Kidney glomerular epithelial cell (primary cell): ENCODE results near the gene RBM34.

Experiments used
- DNase-seq: peaks from one replicate; lab custom pipeline; 2025; lab: John Stamatoyannopoulos, UW

Gene RBM34

DNA sequence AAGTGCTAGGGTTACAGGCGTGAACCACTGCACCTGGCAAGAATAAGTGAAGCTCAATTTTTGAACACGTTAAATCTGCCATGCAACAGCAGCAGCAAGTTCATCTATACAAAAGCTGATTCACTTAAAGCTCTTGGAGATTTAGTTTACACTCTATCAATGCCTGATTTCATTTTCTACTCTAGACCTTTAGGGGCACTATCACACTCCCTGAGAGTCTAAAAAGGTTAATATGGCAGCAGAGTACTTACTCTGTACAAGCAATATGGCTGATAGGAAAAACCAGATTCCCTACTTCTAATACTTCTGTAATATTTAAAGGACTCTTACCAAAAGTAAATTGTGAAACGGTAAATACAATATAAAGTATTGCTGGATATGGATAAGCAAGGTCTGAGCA, 4.8 kb downstream of the RBM34 start:
- DNase-seq: no peak

DNA sequence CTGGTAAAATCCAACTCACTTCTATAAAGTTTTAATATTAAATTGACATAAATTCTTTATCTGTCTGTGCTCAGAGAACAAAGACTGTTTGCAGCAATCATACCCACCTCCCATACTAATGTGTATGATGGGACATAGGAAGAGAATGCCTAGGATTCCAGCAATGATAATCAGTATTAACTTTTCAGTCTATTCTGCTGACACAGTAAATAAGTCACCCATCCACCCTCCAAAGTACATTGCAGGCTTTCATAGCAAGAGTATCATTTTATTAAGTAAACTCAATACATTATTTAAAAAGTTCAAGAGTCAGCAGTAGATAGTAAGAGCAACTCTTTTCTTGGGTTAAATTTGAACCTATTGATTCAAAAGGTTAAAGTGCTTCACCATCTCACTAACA, 8.8 kb downstream of the RBM34 start:
- no peak for DNase-seq

DNA sequence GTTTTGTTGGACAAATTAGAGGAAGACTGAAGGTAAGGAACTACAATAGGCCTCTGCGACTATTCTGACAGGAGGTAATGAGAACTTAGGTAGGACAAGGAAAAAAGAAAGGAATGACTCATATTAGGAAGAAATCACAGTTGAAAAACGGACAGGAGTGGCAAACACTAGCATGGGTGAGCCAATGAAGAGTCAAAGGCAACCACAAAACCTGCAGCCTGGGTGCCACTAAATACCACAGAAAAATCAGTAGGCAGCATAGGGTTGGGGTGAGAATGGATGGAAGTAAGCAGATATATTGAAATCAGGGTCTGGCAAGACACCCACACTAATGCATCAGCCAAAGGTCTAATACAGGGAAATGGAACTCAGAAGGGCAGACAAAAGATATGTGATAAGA, 10.0 kb downstream of the RBM34 start:
- DNase-seq: no peak

DNA sequence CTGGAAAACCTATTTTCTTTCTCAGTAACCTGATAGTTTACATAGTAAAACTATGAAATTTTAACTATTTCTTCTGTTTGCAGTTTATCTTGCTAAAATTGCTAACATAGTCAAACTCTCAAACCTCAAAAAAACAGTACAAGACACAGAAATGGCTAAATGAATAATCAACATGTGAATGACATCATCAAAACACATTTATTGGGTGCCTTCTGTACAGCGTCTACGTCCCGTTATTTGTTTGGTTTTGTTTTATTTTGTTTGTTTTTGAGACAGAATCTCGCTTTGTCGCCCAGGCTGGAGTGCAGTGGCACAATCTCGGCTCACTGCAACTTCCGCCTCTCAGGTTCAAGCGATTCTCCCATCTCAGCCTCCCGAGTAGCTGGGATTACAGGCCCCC, 11.2 kb downstream of the RBM34 start:
- DNase-seq: no peak

DNA sequence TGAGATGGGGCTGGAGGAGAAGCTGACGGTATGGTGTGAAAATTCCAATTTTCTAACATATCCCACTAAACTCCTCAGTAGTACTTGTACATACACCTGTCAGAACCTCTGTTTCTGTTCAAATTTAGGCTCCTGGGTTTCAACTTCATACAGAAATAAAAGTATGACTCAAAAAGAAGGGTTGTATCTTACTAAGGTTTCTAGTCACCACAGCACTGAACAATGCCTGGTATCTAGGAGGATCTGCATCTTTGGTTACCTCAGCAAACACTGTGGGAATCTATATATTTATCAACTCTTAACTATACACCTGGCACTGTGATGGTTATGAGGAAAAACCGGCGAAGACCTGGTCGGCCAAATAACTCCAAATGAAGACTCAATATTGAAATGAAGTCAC, 13.8 kb downstream of the RBM34 start:
- no peak for DNase-seq

DNA sequence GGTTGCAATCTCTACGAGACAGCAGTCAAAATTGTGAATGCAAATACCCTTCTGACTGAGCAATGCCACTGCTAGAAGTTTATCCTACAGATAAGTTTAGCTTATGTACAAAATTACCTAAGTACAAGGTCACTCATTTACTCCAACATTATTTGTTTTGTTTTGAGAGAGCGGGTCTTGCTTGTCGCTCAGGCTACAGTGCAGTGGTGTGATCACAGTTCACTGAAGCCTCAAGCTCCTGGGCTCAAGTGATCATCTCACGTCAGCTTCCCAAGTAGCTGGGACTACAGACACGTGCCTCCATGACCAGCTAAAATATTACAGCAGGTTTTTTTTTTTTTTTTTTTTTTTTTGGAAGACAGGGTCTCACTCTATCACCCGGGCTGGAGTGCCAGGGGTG, 15.4 kb downstream of the RBM34 start:
- DNase-seq: no peak

DNA sequence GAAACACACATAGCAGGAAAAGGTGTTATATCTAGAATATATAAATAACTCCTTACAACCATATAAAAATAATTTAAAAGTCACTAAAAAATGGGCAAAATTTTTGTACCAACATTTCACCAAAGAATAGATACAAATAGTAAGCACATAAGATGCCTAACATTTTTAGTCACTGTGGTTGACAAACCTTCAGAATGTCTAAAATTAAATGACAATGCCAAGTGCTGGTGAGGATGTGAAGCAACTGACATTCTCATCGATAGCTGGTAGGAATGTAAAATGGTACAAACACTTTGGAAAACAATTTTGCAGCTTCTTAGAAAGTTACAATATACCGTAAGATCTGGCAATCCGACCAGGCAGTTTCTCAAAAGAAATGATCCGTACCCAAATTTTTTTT, 18.1 kb downstream of the RBM34 start:
- no peak for DNase-seq

DNA sequence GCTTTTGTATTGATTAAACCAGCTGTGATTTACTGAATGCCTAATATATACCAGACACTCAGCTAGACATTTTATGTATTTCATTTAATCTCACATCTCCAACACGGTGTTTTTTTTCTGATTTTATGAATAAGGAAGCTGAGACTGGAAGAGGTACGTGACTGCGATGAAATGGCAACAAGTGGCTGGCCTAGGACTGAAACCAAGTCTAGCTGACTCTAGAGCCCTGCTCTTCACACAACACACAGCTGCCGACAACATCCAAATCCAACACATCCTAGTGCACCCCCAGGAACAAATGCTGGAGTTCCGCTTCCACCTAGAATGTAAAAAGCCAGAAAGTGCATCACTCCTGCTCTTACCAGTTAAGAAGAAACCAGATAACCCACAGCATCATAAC, 21.7 kb downstream of the RBM34 start:
- no peak for DNase-seq

DNA sequence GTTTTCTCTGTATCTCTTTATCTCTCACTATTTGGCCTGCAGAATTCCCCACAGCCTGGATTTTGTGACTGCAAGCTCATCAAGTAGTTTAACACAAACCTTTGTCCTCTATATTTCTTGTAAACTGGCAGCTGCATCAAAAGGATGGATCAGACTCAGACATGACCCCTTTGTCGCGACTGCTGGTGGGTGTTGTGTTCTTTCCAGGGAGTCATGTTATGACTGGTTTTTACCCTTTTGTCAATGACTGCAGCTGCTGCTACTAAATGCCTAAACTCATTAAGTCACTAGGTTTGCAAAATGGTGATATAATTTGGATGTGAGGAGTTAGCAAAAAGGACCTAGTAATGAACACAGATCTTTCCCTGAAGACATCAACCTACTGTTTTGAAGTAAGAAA, 22.2 kb downstream of the RBM34 start:
- no peak for DNase-seq

DNA sequence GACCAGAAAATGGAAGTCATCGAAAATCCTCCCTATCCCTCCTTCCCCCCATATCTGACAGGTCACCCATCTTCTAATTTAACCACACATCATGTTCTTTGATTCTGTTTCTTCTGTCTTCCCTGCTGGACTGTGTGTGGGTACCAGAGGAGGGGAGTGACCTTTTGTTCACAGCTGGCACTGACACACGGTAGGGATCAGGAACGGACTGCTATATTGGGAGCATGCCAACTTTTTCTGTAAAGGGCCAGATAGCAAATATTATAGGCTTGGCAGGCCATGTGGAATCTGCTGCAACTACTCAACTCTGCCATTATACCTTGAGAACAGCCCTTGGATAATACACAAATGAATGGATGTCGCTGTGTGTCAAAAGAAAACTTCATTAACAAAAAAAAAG, 24.9 kb downstream of the RBM34 start:
- no peak for DNase-seq

DNA sequence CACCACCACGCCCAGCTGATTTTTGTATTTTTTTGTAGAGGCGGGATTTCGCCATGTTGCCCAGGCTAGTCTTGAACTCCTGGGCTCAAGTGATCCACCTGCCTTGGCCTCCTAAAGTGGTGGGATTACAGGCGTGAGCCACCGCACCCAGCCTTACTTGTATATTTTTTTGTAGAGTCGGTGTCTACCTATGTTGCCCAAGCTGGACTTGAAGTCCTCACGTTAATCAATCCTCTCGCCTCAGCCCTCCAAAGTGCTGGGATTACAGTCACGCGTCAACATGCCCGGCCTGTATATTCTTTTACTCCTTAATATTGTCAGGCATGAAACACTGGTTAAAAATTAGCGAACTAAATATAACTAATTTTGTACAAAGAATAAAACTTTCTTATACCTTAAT, 26.9 kb downstream of the RBM34 start:
- DNase-seq: no peak

DNA sequence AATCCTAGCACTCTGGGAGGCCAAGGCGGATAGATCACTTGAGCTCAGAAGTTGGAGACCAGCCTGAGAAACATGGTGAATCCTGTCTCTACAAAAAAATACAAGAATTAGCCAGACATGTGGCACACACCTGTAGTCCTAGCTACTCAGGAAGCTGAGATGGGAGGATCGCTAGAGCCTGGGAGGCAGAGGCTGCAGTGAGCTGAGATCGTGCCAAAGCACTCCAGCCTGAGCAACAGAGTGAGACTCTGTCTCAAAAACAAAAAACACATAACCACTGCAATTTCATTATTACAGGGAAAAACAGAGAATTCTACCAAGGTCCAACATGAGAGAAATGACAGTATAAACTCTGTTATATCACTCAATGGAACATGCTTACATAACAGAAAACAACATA, 28.0 kb downstream of the RBM34 start:
- DNase-seq: no peak

DNA sequence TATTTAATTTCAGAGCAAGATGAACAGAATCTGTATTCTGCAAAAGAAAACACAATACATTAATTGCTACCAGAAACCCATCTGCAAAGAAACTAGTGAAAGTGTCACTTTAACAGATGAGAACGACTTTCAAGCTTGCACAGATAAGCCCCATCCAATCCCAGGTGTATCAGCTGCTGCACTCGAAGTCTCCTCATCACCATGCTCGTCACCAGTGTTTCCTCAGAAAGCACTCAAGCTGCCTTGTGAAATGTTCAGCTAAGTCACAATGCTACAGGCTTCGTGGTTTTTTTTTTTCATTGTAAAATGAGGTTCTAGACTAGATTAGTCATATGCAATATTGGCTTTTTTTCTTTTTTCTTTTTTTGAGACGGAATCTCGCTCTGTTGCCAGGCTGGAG, 29.1 kb downstream of the RBM34 start:
- no peak for DNase-seq

DNA sequence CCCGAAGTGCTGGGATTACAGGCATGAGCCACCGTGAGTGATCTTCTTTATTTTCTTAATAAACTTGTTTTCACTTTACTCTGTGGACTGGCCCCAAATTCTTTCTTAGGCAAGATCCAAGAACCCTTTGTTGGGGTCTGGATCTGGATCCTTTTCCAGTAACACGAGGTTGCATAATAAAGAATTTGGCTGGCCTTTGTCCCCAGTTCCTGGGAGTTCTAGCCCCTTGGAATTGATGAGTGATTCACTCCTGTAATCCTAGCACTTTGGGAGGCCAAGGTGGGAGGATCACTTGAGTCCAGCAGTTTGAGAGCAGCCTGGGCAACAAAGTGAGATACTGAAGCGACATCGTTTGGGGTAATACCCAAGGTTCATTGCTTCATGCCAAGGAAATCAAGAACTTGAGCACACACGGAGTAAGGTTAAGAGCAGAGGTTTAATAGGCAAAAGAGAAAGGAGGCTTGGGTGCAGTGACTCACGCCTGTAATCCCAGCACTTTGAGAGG, 30.2 kb downstream of the RBM34 start:
- no peak for DNase-seq

DNA sequence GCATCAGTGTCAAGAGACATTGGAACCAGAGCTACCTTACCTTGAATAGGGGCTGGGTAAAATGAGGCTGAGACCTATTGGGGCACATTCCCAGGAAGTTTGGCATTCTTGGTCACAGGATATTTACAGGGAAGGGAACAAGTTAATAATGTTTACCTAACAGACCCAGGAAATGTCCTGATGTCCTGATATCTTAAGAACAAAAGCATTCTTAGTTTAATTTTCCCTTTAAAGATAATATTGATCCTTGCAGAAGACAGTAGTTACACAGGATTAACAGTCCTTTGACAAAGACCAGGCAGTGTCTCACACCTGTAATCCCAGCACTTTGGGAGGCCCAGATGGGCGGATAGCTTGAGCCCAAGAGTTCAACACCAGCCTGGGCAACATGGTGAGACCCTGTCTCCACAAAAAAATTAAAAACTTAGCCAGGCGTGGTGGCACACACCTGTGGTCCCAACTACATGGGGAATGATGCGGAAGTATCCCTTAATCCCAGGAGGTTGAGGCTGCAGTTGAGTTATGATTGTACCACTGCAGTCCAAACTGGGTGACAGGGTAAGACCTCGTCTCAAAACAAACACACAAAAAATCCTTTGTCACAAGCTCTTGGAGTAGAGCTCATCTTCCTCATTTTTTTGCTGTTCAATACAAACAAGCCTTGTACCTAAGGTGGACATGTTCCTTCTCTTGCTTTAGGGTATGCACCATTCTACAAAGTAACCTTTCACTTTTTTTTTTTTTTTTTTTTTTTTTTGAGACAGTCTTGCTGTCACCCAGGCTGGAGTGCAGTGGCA, 31.1 kb downstream of the RBM34 start:
- no peak for DNase-seq

DNA sequence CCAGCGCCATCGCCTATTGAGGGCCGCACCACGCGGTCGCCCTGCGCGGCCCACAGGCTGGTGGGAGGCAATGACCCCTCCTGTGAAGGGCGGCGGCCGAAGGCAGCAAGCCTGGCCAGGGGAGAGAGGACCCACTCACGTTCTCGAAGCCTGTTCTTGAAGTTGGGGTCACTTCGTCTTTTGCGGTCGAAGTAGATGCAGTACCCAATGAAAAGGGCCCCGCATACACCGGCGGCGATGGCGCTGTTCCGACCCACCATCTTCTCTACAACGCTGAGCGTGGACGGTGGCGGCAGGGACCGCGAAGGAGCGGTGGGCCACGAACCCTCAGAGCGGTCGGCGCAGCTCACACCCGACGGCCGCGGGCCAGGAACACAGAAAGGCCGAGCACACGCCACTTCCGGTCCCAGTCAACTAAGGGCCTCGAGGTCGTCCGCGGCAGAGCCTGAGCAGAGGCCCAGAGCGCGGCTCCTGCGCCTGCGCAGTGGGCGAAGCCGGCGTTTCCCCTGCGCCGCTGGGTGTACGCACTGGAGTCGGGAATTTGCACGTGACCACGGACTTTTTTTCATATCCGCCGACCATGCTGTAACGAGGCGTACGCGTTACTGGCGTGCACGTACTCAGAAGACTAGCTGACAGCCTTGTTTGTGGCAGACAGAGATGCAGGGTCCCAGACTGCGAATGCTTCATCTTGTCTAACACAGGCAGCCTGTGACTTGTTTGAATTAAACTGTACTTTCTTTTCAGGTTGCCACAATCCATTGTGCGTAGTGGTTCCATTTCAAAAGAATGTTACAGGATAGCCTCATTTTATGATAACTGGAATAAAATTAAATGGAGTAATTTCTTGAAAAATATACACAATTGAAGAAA, 32.4 kb downstream of the RBM34 start, which contains the start of gene TOMM20:
Gene TOMM20, minus strand, starts transcription at position 382 of the 873 bp plus-strand sequence. Its CDS starts 122 bp downstream, at position 260.
- peak; percentile 97 for DNase-seq

DNA sequence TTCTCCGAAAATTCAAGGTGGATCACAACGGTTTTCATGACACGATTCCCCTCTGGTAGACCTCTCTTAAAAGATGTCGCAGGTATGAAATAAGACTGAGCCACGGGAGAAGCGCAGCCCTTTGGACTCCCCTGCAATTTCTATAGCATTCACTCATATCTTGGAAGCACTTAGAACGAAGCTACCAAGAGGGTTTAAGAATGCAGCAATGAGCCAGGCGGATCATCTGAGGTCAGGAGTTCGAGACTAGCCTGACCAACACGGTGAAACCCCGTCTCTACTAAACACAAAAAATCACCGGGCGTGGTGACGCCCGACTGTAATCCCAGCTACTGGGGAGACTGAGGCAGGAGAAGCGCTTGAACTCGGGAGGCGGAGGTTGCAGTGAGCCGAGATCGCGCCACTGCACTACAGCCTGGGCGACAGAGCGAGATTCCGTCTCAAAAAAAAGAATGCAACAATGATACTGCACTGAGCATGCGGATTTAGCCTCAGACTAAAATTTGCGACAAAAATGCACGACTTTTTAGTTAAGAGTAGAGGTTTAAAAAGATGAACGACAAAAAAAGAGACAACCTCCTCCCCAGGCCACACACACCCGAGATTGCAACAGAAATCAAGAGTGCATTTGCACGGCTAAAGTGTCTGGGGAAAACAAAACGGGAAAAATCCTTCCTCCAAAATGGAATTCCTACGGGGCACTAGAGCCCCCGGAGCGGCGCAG, 33.2 kb downstream of the RBM34 start:
- no peak for DNase-seq

DNA sequence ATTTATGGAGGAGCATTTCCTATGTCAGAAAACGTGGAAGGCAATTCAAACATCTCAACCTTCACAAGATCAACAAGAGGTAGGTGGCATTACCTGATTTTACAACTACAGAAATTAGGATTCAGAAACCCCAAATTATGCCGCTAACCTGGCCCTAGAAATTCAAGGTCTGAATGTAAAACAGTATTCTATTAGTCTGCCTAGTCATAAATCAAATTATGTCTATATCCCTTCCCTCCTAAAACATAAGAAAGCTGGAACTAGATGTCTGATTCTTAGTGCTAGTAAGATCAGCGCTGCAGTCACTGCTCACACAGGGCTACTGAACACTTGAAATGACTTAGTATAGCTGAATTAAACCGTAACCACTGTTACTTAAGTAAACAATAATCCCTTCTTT, 33.8 kb downstream of the RBM34 start:
- DNase-seq: no peak

DNA sequence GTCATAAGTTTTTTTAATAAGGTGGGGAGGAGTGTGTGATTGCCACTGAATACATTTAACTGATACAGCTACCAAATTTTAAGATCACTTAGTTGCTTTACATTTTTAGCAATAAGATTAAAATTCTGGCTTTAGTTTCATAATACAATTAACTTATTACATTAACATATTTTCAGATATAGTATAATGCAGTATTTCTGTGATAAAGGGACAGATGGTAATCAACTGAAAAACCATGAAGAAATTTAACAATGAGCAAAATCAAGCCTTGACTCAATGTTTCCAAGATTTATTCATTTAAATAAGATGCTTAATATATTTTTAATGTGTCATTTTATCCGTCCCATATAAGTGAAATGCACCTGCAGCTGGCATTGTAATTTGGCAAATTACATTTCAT, 36.4 kb downstream of the RBM34 start:
- no peak for DNase-seq

DNA sequence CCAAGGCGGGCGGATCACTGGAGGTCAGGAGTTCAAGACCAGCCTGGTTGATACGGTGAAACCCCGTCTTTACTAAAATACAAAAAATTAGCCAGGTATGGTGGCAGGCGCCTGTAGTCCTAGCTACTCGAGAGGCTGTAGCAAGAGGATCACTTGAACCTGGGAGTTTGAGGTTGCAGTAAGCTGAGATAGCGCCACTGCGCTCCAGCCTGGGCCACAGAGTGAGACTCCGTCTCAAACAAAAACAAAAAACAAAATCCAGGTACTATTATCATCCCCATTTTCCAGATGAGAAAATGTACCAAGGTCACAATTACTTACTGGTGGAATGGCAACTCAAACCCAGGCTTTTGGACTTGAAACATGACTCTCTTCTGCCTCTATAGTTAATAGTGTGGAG, 36.9 kb downstream of the RBM34 start:
- no peak for DNase-seq

DNA sequence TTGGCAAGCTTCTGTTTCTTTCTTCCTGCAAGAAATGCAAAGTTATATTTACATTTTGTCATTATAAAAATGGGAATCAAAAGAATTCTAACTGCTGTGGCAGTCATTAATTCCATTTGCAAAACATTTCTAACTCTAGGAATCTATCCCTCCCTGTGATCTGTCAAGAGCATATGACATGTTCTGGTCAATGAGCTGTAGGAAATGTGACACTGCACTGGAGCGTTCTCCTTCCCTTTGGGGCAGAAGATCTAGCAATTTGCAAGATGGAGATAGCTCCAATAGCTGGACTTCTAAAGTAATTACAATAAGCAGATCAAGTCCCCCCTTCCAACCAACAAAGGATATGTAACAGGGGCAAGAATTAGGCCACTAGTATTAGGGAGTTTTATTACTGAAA, 38.7 kb downstream of the RBM34 start:
- DNase-seq: no peak

DNA sequence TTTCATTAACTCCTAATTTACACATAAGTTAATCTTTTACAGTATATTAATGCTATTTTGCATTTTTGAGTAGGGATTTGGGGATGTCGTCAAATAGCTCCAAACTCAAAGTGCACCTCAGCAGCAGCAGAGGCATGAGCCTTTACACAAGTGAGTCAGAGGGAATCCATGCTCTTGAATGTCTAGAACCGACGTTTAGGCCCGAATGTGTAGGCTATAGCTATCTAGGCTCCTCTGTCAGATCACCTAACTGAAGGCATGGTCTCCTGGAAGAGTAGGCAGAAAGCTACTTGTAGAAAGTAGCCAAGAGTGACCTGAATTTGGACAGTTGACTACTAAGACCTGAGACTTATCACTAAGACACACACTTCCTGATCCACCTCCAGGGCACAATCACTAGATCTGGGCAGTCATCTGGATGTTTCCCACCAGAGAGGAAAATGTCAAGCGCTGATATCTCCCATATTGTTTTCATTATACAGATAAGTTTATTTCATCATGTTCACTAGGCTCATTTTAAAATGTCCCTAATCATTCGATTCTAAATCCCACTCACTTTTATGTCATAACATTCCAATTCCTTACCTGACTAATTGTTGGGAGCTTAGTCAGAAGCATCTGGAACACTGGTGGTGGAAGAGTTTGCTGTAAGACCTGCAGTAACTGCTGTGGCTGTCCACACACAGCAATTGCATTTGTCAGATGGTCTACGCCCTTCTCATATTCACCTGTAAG, 47.7 kb downstream of the RBM34 start:
- no peak for DNase-seq
